HepG2 (cell line): ENCODE data around the gene LAX1. TPM values are rescaled to one million over a fixed set of nuclear protein-coding genes. Genes with fewer than 3 reads are reported as not detected.

Experiments used
- AFF4 ChIP-seq: sonication (generic); formaldehyde crosslinking; IDR thresholded peaks from 2 replicates; pipeline ENCODE4 v1.4.0; 2020; ENCODE audit warnings: missing genetic modification reagents
- ARID5B ChIP-seq: IDR thresholded peaks from 2 replicates; pipeline ENCODE4 v1.4.0; 2020; ENCODE audit warnings: mild to moderate bottlenecking, missing genetic modification reagents
- CENPBD1 ChIP-seq: sonication (generic); formaldehyde crosslinking; IDR thresholded peaks from 2 replicates; pipeline ENCODE4 v1.8.0; 2022; ENCODE audit warnings: missing genetic modification reagents, low read depth, mild to moderate bottlenecking, borderline replicate concordance
- HOXA5 ChIP-seq: sonication (generic); formaldehyde crosslinking; IDR thresholded peaks from 2 replicates; pipeline ENCODE4 v1.4.0; 2020; ENCODE audit warnings: missing genetic modification reagents
- HOXD1 ChIP-seq: sonication (generic); formaldehyde crosslinking; IDR thresholded peaks from 2 replicates; pipeline ENCODE4 v1.5.0; 2020; ENCODE audit warnings: missing genetic modification reagents
- IRF2 ChIP-seq: IDR thresholded peaks from 2 replicates; pipeline ENCODE4 v1.6.1; 2018; ENCODE audit warnings: missing genetic modification reagents, missing compliant biosample characterization
- MED8 ChIP-seq: sonication (generic); formaldehyde crosslinking; IDR thresholded peaks from 2 replicates; pipeline ENCODE4 v1.8.1; 2023; ENCODE audit warnings: mild to moderate bottlenecking, missing genetic modification reagents; ENCODE audit not compliant: insufficient replicate concordance
- MIXL1 ChIP-seq: IDR thresholded peaks from 2 replicates; pipeline ENCODE4 v1.6.1; 2016
- NCOA2 ChIP-seq: sonication (generic); formaldehyde crosslinking; IDR thresholded peaks from 2 replicates; pipeline ENCODE4 v1.8.0; 2022; ENCODE audit warnings: inconsistent platforms
- PHF5A ChIP-seq: IDR thresholded peaks from one replicate; pipeline ENCODE4 v1.6.1; 2018; ENCODE audit warnings: low read depth, missing genetic modification reagents; ENCODE audit not compliant: unreplicated experiment
- PHF8 ChIP-seq: sonication (generic); formaldehyde crosslinking; IDR thresholded peaks from 2 replicates; pipeline ENCODE4 v1.5.0; 2020; ENCODE audit warnings: missing genetic modification reagents
- POGK ChIP-seq: sonication (generic); formaldehyde crosslinking; conservative IDR thresholded peaks from 2 replicates; pipeline ENCODE4 v1.8.0; 2022; ENCODE audit warnings: mild to moderate bottlenecking, moderate library complexity, missing genetic modification reagents
- POLR2AphosphoS2 ChIP-seq: IDR thresholded peaks from 2 replicates; pipeline ENCODE4 v1.6.1; 2011; ENCODE audit warnings: low read depth, low read length, improper control_type of control experiment
- RBM39 ChIP-seq: fragments of 200-400 bp; formaldehyde crosslinking; IDR thresholded peaks from one replicate; pipeline ENCODE4 v1.6.1; 2018; ENCODE audit warnings: antibody characterized with exemption, mild to moderate bottlenecking, low read depth, low read length; ENCODE audit not compliant: poor library complexity, severe bottlenecking
- SETDB1 ChIP-seq: sonication (generic); formaldehyde crosslinking; IDR thresholded peaks from 2 replicates; pipeline ENCODE4 v1.5.1; 2020; ENCODE audit warnings: missing genetic modification reagents, mild to moderate bottlenecking, borderline replicate concordance
- TCF12 ChIP-seq, 2 experiments: fragments of 450-650 bp in 1 of 2; sonication (generic) in 1 of 2; formaldehyde crosslinking in 1 of 2; IDR thresholded peaks; 2 replicates each; pipeline versions ENCODE4 v1.6.1 to v1.8.0; 2017 to 2022; ENCODE audit warnings: antibody characterized with exemption in 1 of 2, mild to moderate bottlenecking in 1 of 2, missing genetic modification reagents in 1 of 2, moderate library complexity in 1 of 2
- ZNF615 ChIP-seq: sonication (generic); formaldehyde crosslinking; IDR thresholded peaks from 2 replicates; pipeline ENCODE4 v1.5.0; 2020; ENCODE audit warnings: mild to moderate bottlenecking, missing genetic modification reagents, borderline replicate concordance
- ZNF703 ChIP-seq: sonication (generic); formaldehyde crosslinking; IDR thresholded peaks from 2 replicates; pipeline ENCODE4 v1.5.1; 2020; ENCODE audit warnings: missing genetic modification reagents, mild to moderate bottlenecking, moderate library complexity, borderline replicate concordance
- ZNF713 ChIP-seq: sonication (generic); formaldehyde crosslinking; IDR thresholded peaks from 2 replicates; pipeline ENCODE4 v1.4.0; 2020; ENCODE audit warnings: mild to moderate bottlenecking, missing genetic modification reagents
- polyA plus RNA-seq, 8 experiments: library from polyadenylated mRNA; depleted of rRNA in 3 of 8; stranded (reverse) in 7 of 8; unstranded in 1 of 8; fragments of >200 nt; fragmentation: Illumina TruSeq in 4 of 8; extraction: Trizol in 4 of 8; gene quantifications; 2 replicates each; pipeline versions ENCODE4 v1.2.1 to v1.2.3, GENCODE V29; 2011 to 2016; ENCODE audit warnings: low read depth in 4 of 8, missing spikeins in 1 of 8, mixed read lengths in 1 of 8; ENCODE audit not compliant: insufficient read depth in 1 of 8
- total RNA-seq, 5 experiments: library from RNA; depleted of rRNA; stranded (reverse); fragments of >200 nt; fragmentation: Illumina TruSeq; extraction: Trizol; gene quantifications; 2 replicates each; pipeline ENCODE4 v1.2.3, GENCODE V29; 2016; ENCODE audit warnings: low read depth in 1 of 5

LAX1 gene
- total and polyA plus RNA-seq, 2 of the 13 experiments (the other 11 are each of a cell fraction or from before 2014, with no cell fraction given), result not detected

GRCh38 chr1:203795441-203796235 lies 30.7 kb downstream of the LAX1 start, which contains the start of the genes ZBED6 and ZC3H11A (continued):
- TF ChIP-seq MED8 (CRISPR knock-in tag), result peak; percentile 20
- TF ChIP-seq PHF5A, result no peak
- TF ChIP-seq PHF8 (CRISPR knock-in tag), result peak; percentile 83
- TF ChIP-seq IRF2 (CRISPR knock-in tag), result peak; percentile 94
- peak; percentile 49; the same call in 1 of the 2 replicates for TF ChIP-seq MIXL1 (CRISPR knock-in tag)
- TF ChIP-seq RBM39, result peak; percentile 71
- TF ChIP-seq POGK (CRISPR knock-in tag), result peak; percentile 90
- no peak for TF ChIP-seq HOXA5 (CRISPR knock-in tag)
- TF ChIP-seq ZNF703 (CRISPR knock-in tag), result no peak
- TF ChIP-seq CENPBD1 (CRISPR knock-in tag), result no peak
- peak; percentile 64; the same call in 1 of the 2 replicates for TF ChIP-seq HOXD1
- TF ChIP-seq POLR2AphosphoS2, result no peak
- peak; percentile 13; the same call in 1 of the 2 replicates for TF ChIP-seq ARID5B (CRISPR knock-in tag)
- no peak for TF ChIP-seq ZNF713 (CRISPR knock-in tag)
- TF ChIP-seq AFF4 (CRISPR knock-in tag), result no peak
- no peak for TF ChIP-seq SETDB1 (CRISPR knock-in tag)
- no peak for TF ChIP-seq ZNF615 (CRISPR knock-in tag)
- TF ChIP-seq TCF12 (IDR thresholded peaks at IDR 0.05), result no peak
- no peak for TF ChIP-seq TCF12 (CRISPR knock-in tag; IDR thresholded peaks at IDR 0.05)
- TF ChIP-seq NCOA2, result peak; percentile 36; the same call in 1 of the 2 replicates
